Neural crest cell (in vitro differentiated cells): ENCODE data around the gene ATP4A. TPM values are rescaled to one million over a fixed set of nuclear protein-coding genes. Genes with fewer than 3 reads are reported as not detected.

ENCODE experiments used
- DNase-seq: peaks from one replicate; pipeline ENCODE4 v3.0.0; 2021; ENCODE audit warnings: low read depth, mixed read lengths, low spot score
- H3K27ac Mint-ChIP-seq: one replicate; pipeline ENCODE4 v1.8.0; 2021; ENCODE audit warnings: mild to moderate bottlenecking, mixed read lengths; ENCODE audit not compliant: unreplicated experiment
- H3K27me3 Mint-ChIP-seq: 2 replicates; pipeline ENCODE4 v1.8.0; 2021; ENCODE audit warnings: low read depth, mild to moderate bottlenecking, mixed read lengths
- H3K36me3 Mint-ChIP-seq: 2 replicates; pipeline ENCODE4 v1.8.0; 2021; ENCODE audit warnings: low read depth, mild to moderate bottlenecking, mixed read lengths
- H3K4me1 Mint-ChIP-seq: 2 replicates; pipeline ENCODE4 v1.8.0; 2021; ENCODE audit warnings: mixed read lengths
- H3K4me3 Mint-ChIP-seq: one replicate; pipeline ENCODE4 v1.8.0; 2021; ENCODE audit warnings: mild to moderate bottlenecking, mixed read lengths
- H3K9me3 Mint-ChIP-seq: 2 replicates; pipeline ENCODE4 v1.8.0; 2021; ENCODE audit warnings: mixed read lengths
- CTCF ChIP-seq: fragments of 200-600 bp; sonication (generic); conservative IDR thresholded peaks from 2 replicates; pipeline ENCODE4 v1.5.0; 2021; ENCODE audit warnings: antibody characterized with exemption, mild to moderate bottlenecking
- total RNA-seq: library from RNA; stranded (reverse); gene quantifications from 2 replicates; pipeline ENCODE4 v1.2.1, GENCODE V29; 2021

ATP4A gene
- total RNA-seq, 1 donor from 2014 or later, result not detected

- Mint-ChIP-seq H3K27me3 (peaks cover 91% of the 10 kb centered on the region), H3K4me1 (no peaks in the 10 kb centered on the region), H3K4me3 (no peak overlapping the region), H3K27ac (no peak overlapping the region), H3K36me3 (no peaks in the 10 kb centered on the region), H3K9me3 (no peaks in the 10 kb centered on the region)
- peak; percentile 99 for TF ChIP-seq CTCF
- peak; percentile 76 for DNase-seq
Observed at GRCh38 chr19:35509861-35510625, 53.4 kb downstream of the ATP4A start.

GRCh38 chr19:35509018-35509652, 54.3 kb downstream of the ATP4A start:
- no peak for DNase-seq
- TF ChIP-seq CTCF, result no peak
- no peak overlapping the region for H3K4me3 Mint-ChIP-seq

GRCh38 chr19:35508129-35508528, 55.3 kb downstream of the ATP4A start:
- Mint-ChIP-seq H3K9me3 (no peaks in the 10 kb centered on the region), H3K36me3 (no peaks in the 10 kb centered on the region), H3K27ac (no peak overlapping the region), H3K27me3 (peaks cover 92% of the 10 kb centered on the region), H3K4me3 (no peak overlapping the region), H3K4me1 (no peaks in the 10 kb centered on the region)
- TF ChIP-seq CTCF, result no peak
- no peak for DNase-seq

More at GRCh38 chr19:35509018-35509652, 54.3 kb downstream of the ATP4A start:
- Mint-ChIP-seq H3K36me3 (no peaks in the 10 kb centered on the region), H3K4me1 (no peaks in the 10 kb centered on the region), H3K27me3 (peaks cover 95% of the 10 kb centered on the region), H3K27ac (no peak overlapping the region), H3K9me3 (no peaks in the 10 kb centered on the region)

- Mint-ChIP-seq H3K27me3 (peaks cover 92% of the 10 kb centered on the region), H3K4me1 (no peaks in the 10 kb centered on the region), H3K4me3 (no peak overlapping the region), H3K36me3 (no peaks in the 10 kb centered on the region), H3K9me3 (no peaks in the 10 kb centered on the region), H3K27ac (no peak overlapping the region)
- TF ChIP-seq CTCF, result no peak
- no peak for DNase-seq
Observed at GRCh38 chr19:35507561-35507960, 55.9 kb downstream of the ATP4A start.

GRCh38 chr19:35506011-35506410, 57.4 kb downstream of the ATP4A start:
- no peak for TF ChIP-seq CTCF
- Mint-ChIP-seq H3K9me3 (no peaks in the 10 kb centered on the region), H3K4me1 (no peaks in the 10 kb centered on the region), H3K36me3 (no peaks in the 10 kb centered on the region), H3K27me3 (peaks cover 78% of the 10 kb centered on the region), H3K4me3 (no peak overlapping the region), H3K27ac (no peak overlapping the region)
- no peak for DNase-seq
